Measurements from ENCODE around the gene MRPL47. TPM values are rescaled to one million over a fixed set of nuclear protein-coding genes. Genes with fewer than 3 reads are reported as not detected.

The MRPL47 gene
- polyA plus RNA-seq, 1 of the 3 experiments (the other 2 are of a cell fraction): 37.8 TPM

DNA sequence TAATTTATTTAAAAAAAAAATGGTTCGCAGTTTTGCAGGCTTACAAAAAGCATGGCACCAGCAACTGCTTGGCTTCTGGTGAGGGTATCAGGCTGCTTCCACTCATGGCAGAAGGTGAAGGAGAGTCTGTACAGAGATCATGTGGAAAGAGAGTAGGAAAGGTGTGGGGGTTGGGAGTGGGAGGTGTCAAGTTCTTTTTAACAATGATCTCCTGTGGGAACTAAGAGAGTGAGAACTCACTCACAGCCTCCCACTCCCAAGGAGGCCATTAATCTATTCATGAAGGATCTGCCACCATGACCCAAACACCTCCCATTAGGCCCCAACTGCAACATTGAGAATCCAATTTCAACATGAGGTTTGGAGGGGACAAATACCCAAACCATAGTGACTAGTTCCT, 62.8 kb downstream of the MRPL47 start:
- H3K27ac ChIP-seq (ENCODE audit: low read depth in 2 of 2, low read length in 1 of 2): no peak overlapping the region
- H3K79me2 ChIP-seq (ENCODE audit: insufficient read depth): no peaks in the 10 kb centered on the region
- no peak overlapping the region for H2AFZ ChIP-seq (ENCODE audit: low read depth)
- H4K20me1 ChIP-seq (ENCODE audit: insufficient read depth): no peaks in the 10 kb centered on the region
- no peaks in the 10 kb centered on the region for H3K9me2 ChIP-seq
- no peaks in the 10 kb centered on the region for H3K27me3 ChIP-seq (ENCODE audit: insufficient read depth)
- no peak overlapping the region for H3K9ac ChIP-seq
- no peak overlapping the region for H3K4me3 ChIP-seq (ENCODE audit: low read depth in 2 of 2, low read length in 1 of 2)
- WGBS (ENCODE audit: low lambda C conversion rate): 86% methylated on average over 1 of the region's 1 CpG
- CTCF ChIA-PET: no interaction called here
- H3K9me3 ChIP-seq: no peaks in the 10 kb centered on the region
- no peak overlapping the region for H3K4me2 ChIP-seq
- no peaks in the 10 kb centered on the region for H3K4me1 ChIP-seq (ENCODE audit: control insufficient read depth in 1 of 2, insufficient read depth in 2 of 2, low read depth in 1 of 2, low read length in 1 of 2)
- H3K36me3 ChIP-seq (replicated peaks in 1 of 2; ENCODE audit: control insufficient read depth in 1 of 2, insufficient read depth in 2 of 2, low read length in 1 of 2): no peaks in the 10 kb centered on the region
- no peak for DNase-seq
- TF ChIP-seq RAD21 (IDR thresholded peaks at IDR 0.05; ENCODE audit: low read length): no peak
- H3F3A ChIP-seq (replicated peaks; ENCODE audit: insufficient read depth): peaks cover 7% of the 10 kb centered on the region
- POLR2A ChIA-PET: no interaction called here

DNA sequence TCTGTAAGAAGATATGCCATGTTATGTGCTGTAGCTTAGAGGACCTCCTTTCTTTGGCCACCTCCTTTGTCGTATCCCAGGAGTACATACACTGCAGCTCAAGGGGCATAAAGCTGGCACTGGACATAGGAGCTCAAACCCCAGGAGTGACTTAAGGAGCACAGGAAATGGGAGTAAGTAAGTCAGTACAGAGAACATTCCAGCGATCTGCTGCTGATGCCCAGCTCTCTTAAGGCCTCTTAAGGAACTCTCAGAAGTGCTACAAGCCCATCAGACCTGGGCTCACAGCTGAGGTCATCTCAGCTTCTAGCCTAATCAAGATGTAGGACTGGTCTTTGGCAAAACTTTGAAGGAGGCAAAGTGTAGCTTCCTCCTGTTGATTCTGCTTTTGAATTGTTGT, 63.3 kb downstream of the MRPL47 start:
- Histone ChIP-seq H3K36me3 (replicated peaks in 1 of 2; ENCODE audit: control insufficient read depth in 1 of 2, insufficient read depth in 2 of 2, low read length in 1 of 2) (no peaks in the 10 kb centered on the region), H3F3A (replicated peaks; ENCODE audit: insufficient read depth) (peaks cover 7% of the 10 kb centered on the region), H3K27ac (ENCODE audit: low read depth in 2 of 2, low read length in 1 of 2) (no peak overlapping the region), H3K4me2 (no peak overlapping the region), H3K4me3 (ENCODE audit: low read depth in 2 of 2, low read length in 1 of 2) (no peak overlapping the region), H3K4me1 (ENCODE audit: control insufficient read depth in 1 of 2, insufficient read depth in 2 of 2, low read depth in 1 of 2, low read length in 1 of 2) (no peaks in the 10 kb centered on the region), H3K9ac (no peak overlapping the region), H4K20me1 (ENCODE audit: insufficient read depth) (no peaks in the 10 kb centered on the region), H2AFZ (ENCODE audit: low read depth) (no peak overlapping the region), H3K9me2 (no peaks in the 10 kb centered on the region), H3K9me3 (no peaks in the 10 kb centered on the region), H3K79me2 (ENCODE audit: insufficient read depth) (no peaks in the 10 kb centered on the region), H3K27me3 (ENCODE audit: insufficient read depth) (no peaks in the 10 kb centered on the region)
- TF ChIP-seq TCF12 (IDR thresholded peaks at IDR 0.05) (no peak), RAD21 (IDR thresholded peaks at IDR 0.05; ENCODE audit: low read length) (no peak), CHD2 (IDR thresholded peaks at IDR 0.05; ENCODE audit: low read length, partially characterized antibody) (no peak), FOSL2 (IDR thresholded peaks at IDR 0.05; ENCODE audit: borderline replicate concordance, low read depth) (no peak), JUND (IDR thresholded peaks at IDR 0.05) (no peak), GABPA (IDR thresholded peaks at IDR 0.05; ENCODE audit: low read depth) (no peak), TEAD4 (IDR thresholded peaks at IDR 0.05; ENCODE audit: borderline replicate concordance, insufficient read depth) (no peak)
- 47% methylated on average over 2 of the region's 2 CpGs for WGBS (ENCODE audit: low lambda C conversion rate)
- CTCF ChIA-PET: no interaction called here
- no peak for DNase-seq
- POLR2A ChIA-PET: no interaction called here

Small RNA genes lying within 50 kb of the gene (small RNA-seq; reads per million reads assigned to genes)
- gene AC090425.1 (0 reads per million in 7 experiments), gene RF01210 (0 reads per million in 7 experiments)

Other genes with a start within 250 kb of the MRPL47 start
- 8.7 and 12.9 TPM in 2 replicates for gene GNB4, start 153.2 kb downstream of the MRPL47 start, polyA plus RNA-seq (2012; rRNA removed)
- gene ACTL6A, start 41.7 kb downstream of the MRPL47 start, polyA plus RNA-seq (2012; rRNA removed): 82.0 and 87.7 TPM in 2 replicates
- gene NDUFB5, start 156 bp upstream of the MRPL47 start, polyA plus RNA-seq (2012; rRNA removed): 31.3 and 35.3 TPM in 2 replicates
- 7.7 and 8.2 TPM in 2 replicates for gene USP13, start 48.4 kb upstream of the MRPL47 start, polyA plus RNA-seq (2012; rRNA removed)

Data from SK-N-SH (cell line).